Measurements from ENCODE around the gene TEX53.

The TEX53 gene

GRCh38 chr9:114694146-114694545 is 36.5 kb upstream of the TEX53 start:
- FAIRE-seq (no peak), DNase-seq (ENCODE audit: insufficient read length, low spot score) (no peak)
- no peak for TF ChIP-seq CTCF (IDR thresholded peaks at IDR 0.05; ENCODE audit: insufficient read depth, missing control alignments)

- DNase-seq (ENCODE audit: insufficient read length, low spot score) (no peak), FAIRE-seq (no peak)
- TF ChIP-seq CTCF (IDR thresholded peaks at IDR 0.05; ENCODE audit: insufficient read depth, missing control alignments): no peak
These were observed 35.7 kb upstream of the TEX53 start for GRCh38 chr9:114693248-114693855.

- TF ChIP-seq CTCF (IDR thresholded peaks at IDR 0.05; ENCODE audit: insufficient read depth, missing control alignments): no peak
- DNase-seq (ENCODE audit: insufficient read length, low spot score): no peak
- FAIRE-seq: no peak
These were observed 34.3 kb upstream of the TEX53 start for GRCh38 chr9:114691956-114692295.

- no peak for FAIRE-seq
- no peak for DNase-seq (ENCODE audit: insufficient read length, low spot score)
- TF ChIP-seq CTCF (IDR thresholded peaks at IDR 0.05; ENCODE audit: insufficient read depth, missing control alignments): no peak
These were observed 33.7 kb upstream of the TEX53 start for GRCh38 chr9:114691046-114691955.

GRCh38 chr9:114690308-114690707 is 32.7 kb upstream of the TEX53 start:
- DNase-seq (ENCODE audit: insufficient read length, low spot score) (no peak), FAIRE-seq (no peak)
- TF ChIP-seq CTCF (IDR thresholded peaks at IDR 0.05; ENCODE audit: insufficient read depth, missing control alignments): no peak

- TF ChIP-seq CTCF (IDR thresholded peaks at IDR 0.05; ENCODE audit: insufficient read depth, missing control alignments): no peak
- DNase-seq (ENCODE audit: insufficient read length, low spot score): no peak
These were observed 32.2 kb upstream of the TEX53 start for GRCh38 chr9:114689813-114690212.

More at GRCh38 chr9:114689813-114690212, 32.2 kb upstream of the TEX53 start:
- FAIRE-seq: no peak

Measured in D721Med (cell line).